Measurements from ENCODE around the gene POU6F2. TPM values are rescaled to one million over a fixed set of nuclear protein-coding genes. Genes with fewer than 3 reads are reported as not detected.

The POU6F2 gene
- total and polyA plus RNA-seq, 2 donors (not counting 1 experiment from before 2014, with no cell fraction given) = under 0.01 TPM; not detected in 1

DNA sequence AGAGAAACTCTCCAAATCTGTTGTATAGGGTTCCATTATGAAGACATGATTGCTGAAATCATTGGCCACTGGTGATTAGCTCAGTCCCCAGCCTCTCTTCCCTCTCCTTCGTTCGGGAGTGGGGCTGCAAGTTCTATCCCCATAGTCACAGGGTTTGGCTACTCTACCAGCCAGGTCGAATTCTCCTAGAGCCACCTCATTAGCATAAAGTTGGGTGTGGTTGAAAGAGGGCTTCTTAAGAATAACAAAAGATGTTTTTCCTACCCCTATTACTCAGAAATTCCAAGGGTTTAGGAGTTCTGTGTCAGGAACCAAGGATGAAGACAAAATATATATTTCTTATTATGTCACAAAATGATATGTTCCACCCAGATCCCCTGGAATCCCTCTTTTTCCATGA is 422.3 kb downstream of the POU6F2 start:
- TF ChIP-seq EZH2 (IDR thresholded peaks at IDR 0.05; ENCODE audit: low read length, missing control alignments) = no peak
- TF ChIP-seq, protein P1, sequence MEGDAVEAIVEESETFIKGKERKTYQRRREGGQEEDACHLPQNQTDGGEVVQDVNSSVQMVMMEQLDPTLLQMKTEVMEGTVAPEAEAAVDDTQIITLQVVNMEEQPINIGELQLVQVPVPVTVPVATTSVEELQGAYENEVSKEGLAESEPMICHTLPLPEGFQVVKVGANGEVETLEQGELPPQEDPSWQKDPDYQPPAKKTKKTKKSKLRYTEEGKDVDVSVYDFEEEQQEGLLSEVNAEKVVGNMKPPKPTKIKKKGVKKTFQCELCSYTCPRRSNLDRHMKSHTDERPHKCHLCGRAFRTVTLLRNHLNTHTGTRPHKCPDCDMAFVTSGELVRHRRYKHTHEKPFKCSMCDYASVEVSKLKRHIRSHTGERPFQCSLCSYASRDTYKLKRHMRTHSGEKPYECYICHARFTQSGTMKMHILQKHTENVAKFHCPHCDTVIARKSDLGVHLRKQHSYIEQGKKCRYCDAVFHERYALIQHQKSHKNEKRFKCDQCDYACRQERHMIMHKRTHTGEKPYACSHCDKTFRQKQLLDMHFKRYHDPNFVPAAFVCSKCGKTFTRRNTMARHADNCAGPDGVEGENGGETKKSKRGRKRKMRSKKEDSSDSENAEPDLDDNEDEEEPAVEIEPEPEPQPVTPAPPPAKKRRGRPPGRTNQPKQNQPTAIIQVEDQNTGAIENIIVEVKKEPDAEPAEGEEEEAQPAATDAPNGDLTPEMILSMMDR (conservative IDR thresholded peaks at IDR 0.05 in 1 of 2, IDR thresholded peaks at IDR 0.05 in 1 of 2; ENCODE audit: low read depth in 1 of 2, low read length in 2 of 2) = no peak
- Histone ChIP-seq H3K4me1 (ENCODE audit: control insufficient read depth, extremely low read depth, insufficient read depth, low read length) (no peaks in the 10 kb centered on the region), H3K36me3 (ENCODE audit: control insufficient read depth, insufficient read depth, low read length) (no peaks in the 10 kb centered on the region), H3K27me3 (ENCODE audit: control insufficient read depth, insufficient read depth, low read length) (peaks cover 2% of the 10 kb centered on the region), H3K79me2 (ENCODE audit: control insufficient read depth, insufficient read depth, low read length) (no peaks in the 10 kb centered on the region), H4K20me1 (ENCODE audit: control insufficient read depth, extremely low read depth, insufficient read depth, low read length) (no peaks in the 10 kb centered on the region), H3K27ac (ENCODE audit: insufficient read depth, low read length) (no peak overlapping the region), H3K9ac (ENCODE audit: insufficient read depth, low read length) (no peak overlapping the region), H3K4me2 (ENCODE audit: extremely low read depth, insufficient read depth, low read length) (no peak overlapping the region), H2AFZ (ENCODE audit: low read length) (no peak overlapping the region), H3K9me3 (ENCODE audit: control insufficient read depth, insufficient read depth, low read depth, low read length) (no peaks in the 10 kb centered on the region), H3K4me3 (replicated peaks in 1 of 4; ENCODE audit: control extremely low read depth in 1 of 4, insufficient read depth in 1 of 4, low read depth in 3 of 4, low read length in 4 of 4) (no peak overlapping the region)
- no peak for DNase-seq (ENCODE audit: low read depth in 2 of 2)

DNA sequence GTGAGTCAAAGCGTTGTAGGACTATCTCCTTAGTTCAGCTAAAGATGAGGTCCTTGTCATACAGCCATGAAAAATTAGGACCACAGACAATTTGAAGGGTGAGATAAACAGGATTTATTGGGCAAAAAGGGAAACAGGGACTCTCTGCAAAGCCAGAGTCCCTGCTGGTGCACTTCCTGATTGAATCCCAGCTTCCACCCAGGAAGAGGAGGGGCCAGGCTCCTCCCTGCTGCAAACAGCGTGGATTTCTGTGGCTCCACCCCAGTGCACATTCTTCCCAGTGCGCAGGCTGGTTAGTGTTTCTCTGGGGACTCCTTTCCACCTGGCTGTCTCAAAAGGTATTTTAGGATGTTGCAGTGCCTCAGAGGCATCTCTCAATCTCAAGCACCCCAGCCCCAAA is 423.1 kb downstream of the POU6F2 start:
- Histone ChIP-seq H3K9ac (ENCODE audit: insufficient read depth, low read length) (no peak overlapping the region), H3K4me2 (ENCODE audit: extremely low read depth, insufficient read depth, low read length) (no peak overlapping the region), H3K27me3 (ENCODE audit: control insufficient read depth, insufficient read depth, low read length) (peaks cover 2% of the 10 kb centered on the region), H3K4me3 (replicated peaks in 1 of 4; ENCODE audit: control extremely low read depth in 1 of 4, insufficient read depth in 1 of 4, low read depth in 3 of 4, low read length in 4 of 4) (no peak overlapping the region), H3K27ac (ENCODE audit: insufficient read depth, low read length) (no peak overlapping the region), H4K20me1 (ENCODE audit: control insufficient read depth, extremely low read depth, insufficient read depth, low read length) (no peaks in the 10 kb centered on the region), H3K36me3 (ENCODE audit: control insufficient read depth, insufficient read depth, low read length) (no peaks in the 10 kb centered on the region), H2AFZ (ENCODE audit: low read length) (no peak overlapping the region), H3K4me1 (ENCODE audit: control insufficient read depth, extremely low read depth, insufficient read depth, low read length) (no peaks in the 10 kb centered on the region), H3K79me2 (ENCODE audit: control insufficient read depth, insufficient read depth, low read length) (no peaks in the 10 kb centered on the region), H3K9me3 (ENCODE audit: control insufficient read depth, insufficient read depth, low read depth, low read length) (no peaks in the 10 kb centered on the region)
- TF ChIP-seq, protein P1 (conservative IDR thresholded peaks at IDR 0.05 in 1 of 2, IDR thresholded peaks at IDR 0.05 in 1 of 2; ENCODE audit: low read depth in 1 of 2, low read length in 2 of 2) = no peak
- TF ChIP-seq EZH2 (IDR thresholded peaks at IDR 0.05; ENCODE audit: low read length, missing control alignments) = no peak
- DNase-seq (ENCODE audit: low read depth in 2 of 2) = no peak

DNA sequence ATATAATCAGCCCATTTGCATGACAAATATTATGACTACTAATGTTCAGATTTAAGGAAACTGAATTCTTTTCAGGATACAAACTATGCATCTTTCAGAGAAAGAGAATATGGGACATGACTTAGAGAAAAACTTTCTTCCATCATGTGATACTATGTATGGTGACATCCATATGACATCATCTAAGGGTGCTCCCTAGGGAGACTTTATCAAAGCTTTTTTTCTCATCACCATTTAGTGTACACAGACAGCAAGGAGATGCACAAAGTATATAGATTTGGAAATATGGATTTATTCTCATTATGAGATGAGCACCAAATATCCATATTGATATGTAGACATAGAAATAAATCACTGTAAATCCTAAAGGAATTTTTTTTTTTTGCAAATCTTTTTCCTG is 424.3 kb downstream of the POU6F2 start:
- Histone ChIP-seq H3K36me3 (ENCODE audit: control insufficient read depth, insufficient read depth, low read length) (no peaks in the 10 kb centered on the region), H2AFZ (ENCODE audit: low read length) (no peak overlapping the region)
- DNase-seq (ENCODE audit: low read depth in 2 of 2) = no peak

More for the DNA sequence above, 424.3 kb downstream of the POU6F2 start:
- Histone ChIP-seq H3K4me1 (ENCODE audit: control insufficient read depth, extremely low read depth, insufficient read depth, low read length) (no peaks in the 10 kb centered on the region), H4K20me1 (ENCODE audit: control insufficient read depth, extremely low read depth, insufficient read depth, low read length) (no peaks in the 10 kb centered on the region), H3K4me3 (replicated peaks in 1 of 4; ENCODE audit: control extremely low read depth in 1 of 4, insufficient read depth in 1 of 4, low read depth in 3 of 4, low read length in 4 of 4) (no peak overlapping the region), H3K4me2 (ENCODE audit: extremely low read depth, insufficient read depth, low read length) (no peak overlapping the region), H3K9ac (ENCODE audit: insufficient read depth, low read length) (no peak overlapping the region), H3K79me2 (ENCODE audit: control insufficient read depth, insufficient read depth, low read length) (no peaks in the 10 kb centered on the region), H3K27ac (ENCODE audit: insufficient read depth, low read length) (no peak overlapping the region), H3K9me3 (ENCODE audit: control insufficient read depth, insufficient read depth, low read depth, low read length) (no peaks in the 10 kb centered on the region), H3K27me3 (ENCODE audit: control insufficient read depth, insufficient read depth, low read length) (peaks cover 2% of the 10 kb centered on the region)
- TF ChIP-seq EZH2 (IDR thresholded peaks at IDR 0.05; ENCODE audit: low read length, missing control alignments) = no peak
- TF ChIP-seq, protein P1 (conservative IDR thresholded peaks at IDR 0.05 in 1 of 2, IDR thresholded peaks at IDR 0.05 in 1 of 2; ENCODE audit: low read depth in 1 of 2, low read length in 2 of 2) = no peak

Data from fibroblast of lung (primary cell).